Right atrium auricular region (tissue), 2 donors: Measurements from ENCODE around the gene SMIM10L2A. TPM values are rescaled to one million over a fixed set of nuclear protein-coding genes. Genes with fewer than 3 reads are reported as not detected.
"Not testable (repeated sequence)": the region's sequence is repeated elsewhere in the genome, so short reads cannot be mapped to it uniquely, and the experiment has no call there.

ENCODE experiments used
- DNase-seq: peaks from one replicate; pipeline ENCODE4 v3.0.0-alpha.2; 2019; ENCODE audit warnings: low spot score
- H3K27ac ChIP-seq, 2 donors: fragments of 200-600 bp; sonication (generic); 1 replicate in 1 of 2; 2 replicates in 1 of 2; pipeline ENCODE4 v1.5.1; 2016 to 2019
- H3K27me3 ChIP-seq, 2 donors: fragments of 200-600 bp; sonication (generic); one replicate each; pipeline versions ENCODE4 v1.5.1 to v1.6.0; 2017 to 2019
- H3K36me3 ChIP-seq: fragments of 200-600 bp; sonication (generic); one replicate; pipeline ENCODE4 v1.5.1; 2016
- H3K4me1 ChIP-seq, 2 donors: fragments of 200-600 bp; sonication (generic); one replicate each; pipeline versions ENCODE4 v1.5.1 to v1.6.0; 2017 to 2019
- H3K4me3 ChIP-seq, 2 donors: fragments of 200-600 bp; sonication (generic); 1 replicate in 1 of 2; 2 replicates in 1 of 2; pipeline ENCODE4 v1.5.1; 2017 to 2019; ENCODE audit warnings: mild to moderate bottlenecking in 1 of 2, moderate library complexity in 1 of 2
- H3K9me3 ChIP-seq, 2 donors: fragments of 200-600 bp; sonication (generic); one replicate each; pipeline ENCODE4 v1.5.1; 2019
- total RNA-seq, 2 donors: library from RNA; depleted of rRNA; stranded (reverse); fragments of >200 nt; gene quantifications; one replicate each; pipeline ENCODE4 v1.1.0, GENCODE V29; 2016
- TF ChIP-seq, protein P1 (sequence below), 2 donors: fragments of 200-600 bp; sonication (generic); IDR thresholded peaks; one replicate each; pipeline ENCODE4 v1.5.1; 2019; ENCODE audit warnings: antibody characterized with exemption in 2 of 2

Gene SMIM10L2A
- total RNA-seq, 2 donors from 2014 or later, result 2.7 to 6.3 TPM

DNA sequence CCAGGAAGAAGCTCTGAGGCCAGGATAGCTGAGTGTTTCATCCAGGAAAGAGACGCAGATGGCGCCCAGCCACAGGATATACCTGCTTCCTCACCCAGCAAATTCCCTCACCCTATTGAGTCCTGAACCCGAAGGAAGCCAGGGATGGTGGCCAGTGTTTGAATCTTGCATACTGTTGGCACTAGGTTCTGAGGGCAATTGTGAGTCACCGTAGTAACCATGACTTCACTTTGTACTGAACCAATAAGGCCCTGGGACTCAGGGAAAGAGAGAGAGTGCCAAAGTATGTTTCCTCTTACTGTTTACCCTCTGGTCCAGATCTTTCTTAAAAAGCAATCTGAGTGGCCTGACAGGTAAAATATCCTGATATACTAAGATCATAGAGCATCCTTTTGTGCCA, 25.6 kb upstream of the SMIM10L2A start:
- no peaks in the 10 kb centered on the region for H3K9me3 ChIP-seq
- no peak overlapping the region for H3K4me3 ChIP-seq
- no peak overlapping the region for H3K27ac ChIP-seq
- no peak for DNase-seq
- TF ChIP-seq, protein P1, sequence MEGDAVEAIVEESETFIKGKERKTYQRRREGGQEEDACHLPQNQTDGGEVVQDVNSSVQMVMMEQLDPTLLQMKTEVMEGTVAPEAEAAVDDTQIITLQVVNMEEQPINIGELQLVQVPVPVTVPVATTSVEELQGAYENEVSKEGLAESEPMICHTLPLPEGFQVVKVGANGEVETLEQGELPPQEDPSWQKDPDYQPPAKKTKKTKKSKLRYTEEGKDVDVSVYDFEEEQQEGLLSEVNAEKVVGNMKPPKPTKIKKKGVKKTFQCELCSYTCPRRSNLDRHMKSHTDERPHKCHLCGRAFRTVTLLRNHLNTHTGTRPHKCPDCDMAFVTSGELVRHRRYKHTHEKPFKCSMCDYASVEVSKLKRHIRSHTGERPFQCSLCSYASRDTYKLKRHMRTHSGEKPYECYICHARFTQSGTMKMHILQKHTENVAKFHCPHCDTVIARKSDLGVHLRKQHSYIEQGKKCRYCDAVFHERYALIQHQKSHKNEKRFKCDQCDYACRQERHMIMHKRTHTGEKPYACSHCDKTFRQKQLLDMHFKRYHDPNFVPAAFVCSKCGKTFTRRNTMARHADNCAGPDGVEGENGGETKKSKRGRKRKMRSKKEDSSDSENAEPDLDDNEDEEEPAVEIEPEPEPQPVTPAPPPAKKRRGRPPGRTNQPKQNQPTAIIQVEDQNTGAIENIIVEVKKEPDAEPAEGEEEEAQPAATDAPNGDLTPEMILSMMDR (IDR thresholded peaks at IDR 0.05), result no peak
- no peaks in the 10 kb centered on the region for H3K27me3 ChIP-seq
- no peaks in the 10 kb centered on the region for H3K36me3 ChIP-seq
- H3K4me1 ChIP-seq, result no peaks in the 10 kb centered on the region

DNA sequence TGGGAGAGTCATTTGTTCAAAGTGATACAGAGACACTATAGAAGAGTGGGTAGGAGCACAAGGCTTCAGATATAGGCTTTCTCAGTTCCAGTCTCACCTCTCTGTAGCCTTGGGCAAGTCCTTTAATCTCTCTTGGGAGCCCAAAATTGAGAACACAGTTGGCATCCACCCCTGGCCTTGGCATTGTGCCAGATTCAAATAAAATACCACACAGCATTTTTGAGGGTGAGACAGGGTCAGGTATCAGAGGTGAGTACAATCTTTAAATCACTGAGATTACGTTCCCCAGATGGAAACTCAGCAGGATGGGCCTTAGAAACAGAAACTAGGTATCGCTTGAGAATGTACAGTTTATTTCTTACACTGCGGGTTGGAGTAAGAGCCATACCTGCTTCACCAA, 25.2 kb upstream of the SMIM10L2A start:
- Histone ChIP-seq H3K4me1 (no peaks in the 10 kb centered on the region), H3K9me3 (no peaks in the 10 kb centered on the region), H3K27me3 (no peaks in the 10 kb centered on the region), H3K36me3 (no peaks in the 10 kb centered on the region), H3K4me3 (no peak overlapping the region), H3K27ac (no peak overlapping the region)
- DNase-seq, result no peak
- TF ChIP-seq, protein P1 (IDR thresholded peaks at IDR 0.05), result no peak

DNA sequence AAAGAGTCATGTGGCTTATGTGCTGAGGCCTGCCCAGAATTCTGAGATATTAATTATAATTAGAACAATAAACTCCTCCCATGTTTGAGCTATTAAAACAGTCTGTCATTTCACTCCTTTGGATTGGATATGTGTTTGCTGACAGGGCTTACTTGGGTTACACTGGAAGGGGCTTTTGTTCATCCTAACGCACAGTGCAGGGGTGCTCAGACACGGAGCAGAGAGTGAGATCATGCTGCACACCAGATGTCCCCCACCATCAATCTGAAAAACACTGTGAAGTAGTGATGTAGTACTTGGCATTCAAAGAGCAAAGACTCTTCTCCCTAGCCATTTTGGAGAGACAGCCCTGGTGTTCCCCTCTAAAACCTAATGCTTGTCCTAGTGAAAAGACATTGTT, 24.1 kb upstream of the SMIM10L2A start:
- Histone ChIP-seq H3K27ac (no peak overlapping the region), H3K4me1 (no peaks in the 10 kb centered on the region), H3K4me3 (no peak overlapping the region), H3K36me3 (no peaks in the 10 kb centered on the region), H3K9me3 (no peaks in the 10 kb centered on the region), H3K27me3 (no peaks in the 10 kb centered on the region)
- TF ChIP-seq, protein P1 (IDR thresholded peaks at IDR 0.05), result no peak
- DNase-seq, result no peak

DNA sequence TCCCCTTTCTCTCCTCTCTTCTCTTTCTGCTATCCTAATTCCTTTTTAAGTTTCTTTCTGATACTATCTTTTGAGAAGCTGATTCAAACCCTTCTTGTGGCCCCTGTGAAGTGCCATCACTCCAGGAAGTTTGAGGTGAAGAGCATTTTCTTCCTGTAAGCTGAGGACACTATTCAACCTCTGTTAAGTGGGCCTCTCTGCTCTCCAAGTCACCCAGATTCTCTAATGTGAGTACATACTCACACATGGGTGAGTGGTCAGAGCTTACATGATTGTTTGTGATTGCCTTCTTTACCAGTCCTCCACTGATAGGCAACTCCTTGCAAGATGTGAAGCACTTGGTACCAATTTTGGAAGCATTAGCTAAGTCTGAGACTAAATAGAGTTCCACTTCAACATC, 18.4 kb upstream of the SMIM10L2A start:
- Histone ChIP-seq H3K4me3 (no peak overlapping the region), H3K27me3 (no peaks in the 10 kb centered on the region), H3K9me3 (no peaks in the 10 kb centered on the region), H3K27ac (no peak overlapping the region), H3K36me3 (no peaks in the 10 kb centered on the region), H3K4me1 (no peaks in the 10 kb centered on the region)
- no peak for DNase-seq
- TF ChIP-seq, protein P1 (IDR thresholded peaks at IDR 0.05), result no peak

DNA sequence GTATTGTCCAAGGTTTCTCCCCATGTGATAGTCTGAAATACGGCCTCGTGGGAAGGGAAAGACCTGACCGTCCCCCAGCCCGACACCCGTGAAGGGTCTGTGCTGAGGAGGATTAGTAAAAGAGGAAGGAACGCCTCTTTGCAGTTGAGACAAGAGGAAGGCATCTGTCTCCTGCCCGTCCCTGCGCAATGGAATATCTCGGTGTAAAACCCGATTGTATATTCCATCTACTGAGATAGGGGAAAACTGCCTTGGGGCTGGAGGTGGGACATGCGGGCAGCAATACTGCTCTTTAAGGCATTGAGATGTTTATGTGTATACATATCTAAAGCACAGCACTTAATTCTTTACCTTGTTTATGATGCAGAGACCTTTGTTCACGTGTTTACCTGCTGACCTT, 15.3 kb upstream of the SMIM10L2A start:
- H3K4me1 ChIP-seq, H3K4me3 ChIP-seq, DNase-seq, H3K27me3 ChIP-seq, H3K36me3 ChIP-seq, H3K9me3 ChIP-seq, H3K27ac ChIP-seq: not testable (repeated sequence)

DNA sequence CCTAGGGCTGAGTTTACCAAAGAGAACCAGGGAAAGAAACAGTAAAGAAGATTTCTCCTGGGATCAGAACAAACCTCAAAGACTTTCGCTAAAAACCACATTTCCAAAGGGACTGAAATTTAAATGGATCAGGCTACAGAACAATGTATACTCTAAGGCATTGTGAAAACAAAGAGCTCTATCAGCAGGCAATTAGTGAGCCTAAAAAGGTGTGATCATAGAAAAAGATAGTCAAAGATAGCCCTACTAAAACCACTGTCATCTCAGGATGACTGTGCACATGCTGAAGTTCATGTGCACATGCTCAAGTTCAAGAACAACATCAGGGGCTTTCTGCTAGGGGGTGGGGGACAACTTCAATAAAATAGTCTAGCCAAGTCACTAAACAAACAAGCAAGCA, 12.9 kb upstream of the SMIM10L2A start:
- no peak overlapping the region for H3K4me3 ChIP-seq
- TF ChIP-seq, protein P1 (IDR thresholded peaks at IDR 0.05), result no peak
- no peak for DNase-seq
- H3K4me1 ChIP-seq, result no peaks in the 10 kb centered on the region
- no peak overlapping the region for H3K27ac ChIP-seq
- H3K27me3 ChIP-seq, result no peaks in the 10 kb centered on the region
- no peaks in the 10 kb centered on the region for H3K36me3 ChIP-seq
- no peaks in the 10 kb centered on the region for H3K9me3 ChIP-seq
